Cardiac muscle cell (in vitro differentiated cells and primary cell): ENCODE measurements around the gene ATP6V1F. TPM values are rescaled to one million over a fixed set of nuclear protein-coding genes. Genes with fewer than 3 reads are reported as not detected.

Experiments
- DNase-seq, 2 donors: peaks; one replicate each; pipeline versions ENCODE4 v3.0.0 to v3.0.0-alpha.2; 2010 to 2017; ENCODE audit warnings: low read depth in 1 of 2, low spot score in 1 of 2
- H3K27ac ChIP-seq: fragments of 200-600 bp; sonication (generic); 2 replicates; pipeline ENCODE4 v1.5.1; 2016
- H3K27me3 ChIP-seq: fragments of 200-600 bp; sonication (generic); 2 replicates; pipeline ENCODE4 v1.6.0; 2016; ENCODE audit warnings: control low read depth
- H3K36me3 ChIP-seq: fragments of 200-600 bp; sonication (generic); 2 replicates; pipeline ENCODE4 v1.5.1; 2016; ENCODE audit warnings: control low read depth
- H3K4me1 ChIP-seq: fragments of 200-600 bp; sonication (generic); 2 replicates; pipeline ENCODE4 v1.8.1; 2017; ENCODE audit warnings: low read depth, mild to moderate bottlenecking, mixed run types
- H3K4me3 ChIP-seq: fragments of 200-600 bp; sonication (generic); 2 replicates; pipeline ENCODE4 v1.5.1; 2016; ENCODE audit warnings: mild to moderate bottlenecking
- H3K9me3 ChIP-seq: fragments of 200-600 bp; sonication (generic); 2 replicates; pipeline ENCODE4 v1.5.1; 2017; ENCODE audit warnings: low read depth, mild to moderate bottlenecking, control low read depth
- CTCF ChIP-seq: IDR thresholded peaks from 2 replicates; pipeline ENCODE4 v1.5.1; 2012; ENCODE audit warnings: low read depth, mild to moderate bottlenecking, low read length
- polyA plus RNA-seq: library from polyadenylated mRNA; unstranded; fragments of >200 nt; fragmentation: Nextera tagmentation; extraction: Ambion mirVana; gene quantifications from 2 replicates; pipeline ENCODE4 v1.2.1, GENCODE V29; 2016
- total RNA-seq: library from RNA; depleted of rRNA; stranded (reverse); fragments of >200 nt; gene quantifications from 2 replicates; pipeline ENCODE4 v1.2.3, GENCODE V29; 2016

The ATP6V1F gene
- total and polyA plus RNA-seq, 2 experiments from 2014 or later: 113 to 284 TPM

GRCh38 chr7:128913870-128914565 is 51.4 kb downstream of the ATP6V1F start:
- TF ChIP-seq CTCF: no peak
- no peaks in the 10 kb centered on the region for H3K9me3 ChIP-seq
- DNase-seq: no peak
- H3K36me3 ChIP-seq: no peaks in the 10 kb centered on the region
- no peak overlapping the region for H3K4me3 ChIP-seq
- H3K4me1 ChIP-seq: no peaks in the 10 kb centered on the region
- peaks cover 63% of the 10 kb centered on the region for H3K27me3 ChIP-seq
- H3K27ac ChIP-seq: no peak overlapping the region

GRCh38 chr7:128914566-128915151 is 52.0 kb downstream of the ATP6V1F start:
- peaks cover 69% of the 10 kb centered on the region for H3K27me3 ChIP-seq
- TF ChIP-seq CTCF: no peak
- no peaks in the 10 kb centered on the region for H3K36me3 ChIP-seq
- no peak overlapping the region for H3K27ac ChIP-seq
- H3K4me3 ChIP-seq: no peak overlapping the region
- no peaks in the 10 kb centered on the region for H3K4me1 ChIP-seq
- no peaks in the 10 kb centered on the region for H3K9me3 ChIP-seq
- DNase-seq: no peak

- H3K27ac ChIP-seq: no peak overlapping the region
- no peak for TF ChIP-seq CTCF
- H3K36me3 ChIP-seq: no peaks in the 10 kb centered on the region
- H3K9me3 ChIP-seq: no peaks in the 10 kb centered on the region
- H3K27me3 ChIP-seq: peaks cover 70% of the 10 kb centered on the region
- no peak overlapping the region for H3K4me3 ChIP-seq
- no peak for DNase-seq
- no peaks in the 10 kb centered on the region for H3K4me1 ChIP-seq
Measured at GRCh38 chr7:128915271-128915819, 52.7 kb downstream of the ATP6V1F start.

Other genes starting within 250 kb of the ATP6V1F start
- 0.35 and 0.45 TPM in 2 replicates for gene GARIN1A, start 190.6 kb upstream of the ATP6V1F start, total RNA-seq
- 0.83 and 1.7 TPM in 2 replicates for gene GARIN1A, start 190.6 kb upstream of the ATP6V1F start, polyA plus RNA-seq
- gene CALU, start 123.5 kb upstream of the ATP6V1F start, total RNA-seq: 190 and 231 TPM in 2 replicates
- 305 and 306 TPM in 2 replicates for gene CALU, start 123.5 kb upstream of the ATP6V1F start, polyA plus RNA-seq
- not detected in 2 replicates for gene OPN1SW, start 87.1 kb upstream of the ATP6V1F start, total RNA-seq
- 0.74 and 2.1 TPM in 2 replicates for gene OPN1SW, start 87.1 kb upstream of the ATP6V1F start, polyA plus RNA-seq
- gene CCDC136, start 70.9 kb upstream of the ATP6V1F start, total RNA-seq: 12.6 and 26.4 TPM in 2 replicates
- 10.7 and 14.9 TPM in 2 replicates for gene CCDC136, start 70.9 kb upstream of the ATP6V1F start, polyA plus RNA-seq
- 500 and 516 TPM in 2 replicates for gene FLNC, start 32.5 kb upstream of the ATP6V1F start, total RNA-seq
- 194 and 196 TPM in 2 replicates for gene FLNC, start 32.5 kb upstream of the ATP6V1F start, polyA plus RNA-seq
- 0.49 and 1.2 TPM in 2 replicates for gene KCP, start 47.9 kb downstream of the ATP6V1F start, total RNA-seq
- gene KCP, start 47.9 kb downstream of the ATP6V1F start, polyA plus RNA-seq: 1.6 TPM in 2 replicates
- gene IRF5, start 75.1 kb downstream of the ATP6V1F start, total RNA-seq: not detected in 2 replicates
- gene IRF5, start 75.1 kb downstream of the ATP6V1F start, polyA plus RNA-seq: not detected in 2 replicates
- gene TNPO3, start 192.3 kb downstream of the ATP6V1F start, total RNA-seq: 26.9 and 31.1 TPM in 2 replicates
- 21.8 and 32.1 TPM in 2 replicates for gene TNPO3, start 192.3 kb downstream of the ATP6V1F start, polyA plus RNA-seq